Astrocyte of the spinal cord (primary cell): ENCODE measurements around the gene RAPGEF5.
A peak's percentile ranks its signal among the peaks of the same experiment; 100 is the strongest.

Source experiments
- DNase-seq: peaks from one replicate; pipeline ENCODE4 v3.0.0; 2011; ENCODE audit warnings: low read depth, low spot score
- H3K4me3 ChIP-seq: 2 replicates; pipeline ENCODE4 v1.5.1; 2011; ENCODE audit warnings: low read depth, mild to moderate bottlenecking, low read length, moderate library complexity
- CTCF ChIP-seq: IDR thresholded peaks from 2 replicates; pipeline ENCODE4 v1.5.1; 2012; ENCODE audit warnings: low read depth, mild to moderate bottlenecking, low read length, inconsistent platforms
- in situ Hi-C: cut with HindIII; loops from 2 replicates; pipeline ENCODE4 v1.10.0; 2017; ENCODE audit warnings: low sequenced_read_pairs

RAPGEF5 gene

DNA sequence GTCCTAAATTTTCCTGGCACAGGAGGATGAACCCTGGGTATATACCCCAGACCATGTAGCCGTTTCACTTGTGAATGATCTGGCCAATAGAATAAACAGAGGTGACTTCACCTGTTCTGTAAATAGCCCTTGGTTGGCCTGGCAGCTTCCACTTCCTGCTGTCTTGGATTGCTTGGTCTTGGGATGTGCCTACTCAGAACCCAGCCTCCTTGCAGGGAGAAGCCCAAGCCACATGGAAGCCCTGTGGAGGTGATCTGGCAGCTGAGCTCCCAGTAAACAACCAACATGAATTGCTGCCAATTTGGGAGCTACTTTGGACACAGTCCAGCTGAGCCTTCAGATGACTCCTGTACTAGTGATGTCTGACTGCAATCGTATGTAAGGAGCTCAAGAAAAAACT, 4.8 kb upstream of the RAPGEF5 start:
- no peak overlapping the region for H3K4me3 ChIP-seq
- DNase-seq = no peak
- no peak for TF ChIP-seq CTCF
- in situ Hi-C loops = no loop called here

- no peak for DNase-seq
- H3K4me3 ChIP-seq = no peak overlapping the region
- in situ Hi-C loops = no loop called here
- TF ChIP-seq CTCF = no peak
These were observed 4.4 kb upstream of the RAPGEF5 start for GRCh38 chr7:22361320-22361719.

DNA sequence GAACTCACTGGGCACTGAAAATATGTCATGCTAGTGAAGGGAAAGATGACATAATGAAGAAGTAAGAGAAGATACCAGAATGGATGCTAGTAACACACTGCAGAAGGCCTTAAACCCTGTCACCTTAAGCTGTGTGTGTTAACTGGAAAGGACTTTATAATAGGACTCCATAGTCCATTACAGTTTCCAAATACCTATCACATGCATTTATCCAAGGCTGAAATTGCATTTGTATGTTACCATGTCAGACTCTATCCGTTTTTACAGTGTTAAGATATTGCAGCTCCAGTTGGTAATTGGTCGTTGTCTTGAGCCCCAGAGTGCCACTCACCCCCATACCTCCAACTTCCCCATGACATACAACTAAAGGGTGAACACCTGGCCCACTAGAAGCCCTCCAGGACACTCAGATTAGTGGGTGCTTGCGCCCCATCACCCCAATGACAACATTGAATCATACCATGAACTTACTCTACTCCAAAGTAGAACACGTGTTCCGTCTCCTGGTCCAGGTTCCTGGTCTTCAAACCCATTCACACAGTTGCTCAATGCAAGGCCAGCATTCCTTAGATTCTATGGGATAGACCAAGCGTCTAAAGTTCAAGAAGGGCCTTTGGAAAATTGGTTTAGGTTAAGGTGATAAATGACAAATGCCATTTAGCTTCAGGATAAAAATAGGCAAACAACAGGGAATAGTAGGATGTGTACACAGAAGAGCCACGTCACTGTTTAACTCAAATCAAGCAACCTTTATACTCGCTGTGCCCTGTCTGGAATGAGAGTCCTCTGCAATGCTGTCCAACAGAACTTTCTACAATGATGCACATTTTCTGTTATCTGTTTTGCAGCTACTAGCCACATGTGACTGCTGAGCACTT, 2.1 kb upstream of the RAPGEF5 start:
- DNase-seq = no peak
- TF ChIP-seq CTCF = no peak
- in situ Hi-C loops = no loop called here
- H3K4me3 ChIP-seq = no peak overlapping the region

GRCh38 chr7:22357311-22358175, 589 bp upstream of the RAPGEF5 start:
- peak; percentile 18 for DNase-seq
- peak overlapping the region; percentile 17 for H3K4me3 ChIP-seq
- TF ChIP-seq CTCF = no peak
- in situ Hi-C loops = no loop called here

DNA sequence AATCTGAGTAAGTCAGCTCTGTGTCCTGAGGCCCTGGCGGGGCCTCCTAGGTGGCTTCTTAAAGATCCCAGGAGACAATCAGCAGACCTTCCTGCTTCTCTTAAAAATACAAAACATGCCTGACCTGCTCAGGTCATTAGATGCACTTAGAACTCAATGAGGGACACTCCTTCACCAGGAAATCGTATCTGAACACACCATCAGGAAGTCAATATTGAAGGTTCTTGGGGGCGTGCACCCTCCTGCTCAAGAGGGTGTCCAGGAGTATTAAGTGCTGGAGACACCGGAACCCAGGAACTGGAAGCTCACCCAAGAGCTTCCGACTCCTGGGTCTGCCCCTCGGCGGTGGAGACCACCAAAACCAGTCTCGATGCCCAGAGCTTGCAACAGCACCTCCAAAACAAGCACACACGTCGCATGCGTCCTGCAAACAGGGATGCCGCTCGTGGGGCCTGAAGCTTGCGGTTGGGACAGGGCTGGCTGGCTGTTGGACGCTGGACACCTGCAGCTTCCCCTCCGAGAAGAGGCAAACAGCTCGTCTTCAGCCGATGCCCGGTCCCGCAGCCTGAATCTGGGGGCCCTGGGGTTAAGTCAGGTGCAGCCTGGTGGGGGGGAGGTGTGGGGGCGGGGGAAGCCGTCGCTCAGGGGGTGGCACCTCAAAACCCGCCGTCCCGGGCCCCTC, 803 bp downstream of the RAPGEF5 start:
- DNase-seq = no peak
- TF ChIP-seq CTCF = no peak
- in situ Hi-C loops = no loop called here
- peak overlapping the region; percentile 10 for H3K4me3 ChIP-seq

DNA sequence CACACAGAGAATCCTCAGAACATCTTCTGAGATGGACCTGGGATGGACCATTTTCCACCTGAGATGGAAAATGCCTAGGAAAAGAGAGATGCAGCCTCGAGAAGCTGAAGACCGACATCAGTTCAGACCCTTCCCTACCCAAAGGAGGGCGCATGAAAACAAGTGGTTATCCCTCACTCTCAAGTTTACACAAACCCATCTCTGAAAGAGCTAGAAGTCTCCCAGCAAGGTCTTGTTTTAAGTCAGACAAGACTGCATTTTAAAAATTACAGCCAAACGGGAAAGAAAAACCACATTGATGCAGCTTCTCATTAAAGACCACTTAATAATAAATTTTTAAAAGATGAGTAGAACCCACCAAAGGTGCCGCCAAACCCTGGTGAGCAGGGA, 1.3 kb downstream of the RAPGEF5 start:
- TF ChIP-seq CTCF = no peak
- DNase-seq = no peak
- H3K4me3 ChIP-seq = no peak overlapping the region
- in situ Hi-C loops = no loop called here
